ENCODE data around the gene PPP2R3B.

The PPP2R3B gene

GRCh38 chrX:356385-357034 is 30.2 kb downstream of the PPP2R3B start:
- TF ChIP-seq CREB1 (IDR thresholded peaks at IDR 0.05; ENCODE audit: low read depth) (no peak), EP300 (IDR thresholded peaks at IDR 0.05; ENCODE audit: borderline replicate concordance) (no peak), TCF12 (IDR thresholded peaks at IDR 0.05; ENCODE audit: low read depth) (no peak), TEAD4 (IDR thresholded peaks at IDR 0.05) (no peak), USF1 (IDR thresholded peaks at IDR 0.05) (no peak), YY1 (IDR thresholded peaks at IDR 0.05; ENCODE audit: low read depth) (no peak), FOXM1 (IDR thresholded peaks at IDR 0.05; ENCODE audit: borderline replicate concordance, low read depth) (no peak), ZBTB7A (IDR thresholded peaks at IDR 0.05; ENCODE audit: low read depth) (no peak), NFIC (IDR thresholded peaks at IDR 0.05) (no peak), REST (IDR thresholded peaks at IDR 0.05; ENCODE audit: low read depth) (no peak), MAX (IDR thresholded peaks at IDR 0.05) (no peak), RAD21 (IDR thresholded peaks at IDR 0.05; ENCODE audit: low read depth) (no peak), CEBPB (IDR thresholded peaks at IDR 0.05) (no peak), TAF1 (IDR thresholded peaks at IDR 0.05; ENCODE audit: low read depth) (no peak), EGR1 (IDR thresholded peaks at IDR 0.05) (no peak)

GRCh38 chrX:355329-356050 is 31.2 kb downstream of the PPP2R3B start:
- TF ChIP-seq FOXM1 (IDR thresholded peaks at IDR 0.05; ENCODE audit: borderline replicate concordance, low read depth): no peak
- no peak for TF ChIP-seq CREB1 (IDR thresholded peaks at IDR 0.05; ENCODE audit: low read depth)
- no peak for TF ChIP-seq EP300 (IDR thresholded peaks at IDR 0.05; ENCODE audit: borderline replicate concordance)
- no peak for TF ChIP-seq ZBTB7A (IDR thresholded peaks at IDR 0.05; ENCODE audit: low read depth)
- TF ChIP-seq REST (IDR thresholded peaks at IDR 0.05; ENCODE audit: low read depth): no peak
- no peak for TF ChIP-seq CEBPB (IDR thresholded peaks at IDR 0.05)
- TF ChIP-seq RAD21 (IDR thresholded peaks at IDR 0.05; ENCODE audit: low read depth): no peak

GRCh38 chrX:353566-354535 is 32.9 kb downstream of the PPP2R3B start:
- TF ChIP-seq MAX (IDR thresholded peaks at IDR 0.05) (no peak), TAF1 (IDR thresholded peaks at IDR 0.05; ENCODE audit: low read depth) (no peak), ZBTB7A (IDR thresholded peaks at IDR 0.05; ENCODE audit: low read depth) (no peak), EP300 (IDR thresholded peaks at IDR 0.05; ENCODE audit: borderline replicate concordance) (no peak), YY1 (IDR thresholded peaks at IDR 0.05; ENCODE audit: low read depth) (no peak), CREB1 (IDR thresholded peaks at IDR 0.05; ENCODE audit: low read depth) (no peak), TEAD4 (IDR thresholded peaks at IDR 0.05) (no peak), REST (IDR thresholded peaks at IDR 0.05; ENCODE audit: low read depth) (no peak), FOXM1 (IDR thresholded peaks at IDR 0.05; ENCODE audit: borderline replicate concordance, low read depth) (no peak), RAD21 (IDR thresholded peaks at IDR 0.05; ENCODE audit: low read depth) (no peak)
